ENCODE data around the gene BRF1.

DNA sequence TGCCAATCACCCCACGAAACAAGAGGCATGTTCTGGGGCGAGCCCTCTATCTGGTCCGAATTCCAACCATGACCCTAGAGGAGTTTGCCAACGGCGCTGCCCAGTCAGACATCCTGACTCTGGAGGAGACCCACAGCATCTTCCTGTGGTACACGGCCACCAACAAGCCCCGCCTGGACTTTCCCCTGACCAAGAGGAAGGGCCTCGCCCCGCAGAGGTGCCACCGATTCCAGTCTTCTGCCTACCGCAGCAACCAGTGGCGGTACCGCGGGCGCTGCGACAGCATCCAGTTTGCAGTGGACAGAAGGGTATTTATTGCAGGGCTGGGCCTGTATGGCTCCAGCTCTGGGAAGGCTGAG is 50.8 kb downstream of the BRF1 start:
- TF ChIP-seq, protein P1, sequence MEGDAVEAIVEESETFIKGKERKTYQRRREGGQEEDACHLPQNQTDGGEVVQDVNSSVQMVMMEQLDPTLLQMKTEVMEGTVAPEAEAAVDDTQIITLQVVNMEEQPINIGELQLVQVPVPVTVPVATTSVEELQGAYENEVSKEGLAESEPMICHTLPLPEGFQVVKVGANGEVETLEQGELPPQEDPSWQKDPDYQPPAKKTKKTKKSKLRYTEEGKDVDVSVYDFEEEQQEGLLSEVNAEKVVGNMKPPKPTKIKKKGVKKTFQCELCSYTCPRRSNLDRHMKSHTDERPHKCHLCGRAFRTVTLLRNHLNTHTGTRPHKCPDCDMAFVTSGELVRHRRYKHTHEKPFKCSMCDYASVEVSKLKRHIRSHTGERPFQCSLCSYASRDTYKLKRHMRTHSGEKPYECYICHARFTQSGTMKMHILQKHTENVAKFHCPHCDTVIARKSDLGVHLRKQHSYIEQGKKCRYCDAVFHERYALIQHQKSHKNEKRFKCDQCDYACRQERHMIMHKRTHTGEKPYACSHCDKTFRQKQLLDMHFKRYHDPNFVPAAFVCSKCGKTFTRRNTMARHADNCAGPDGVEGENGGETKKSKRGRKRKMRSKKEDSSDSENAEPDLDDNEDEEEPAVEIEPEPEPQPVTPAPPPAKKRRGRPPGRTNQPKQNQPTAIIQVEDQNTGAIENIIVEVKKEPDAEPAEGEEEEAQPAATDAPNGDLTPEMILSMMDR (IDR thresholded peaks at IDR 0.05): no peak
- TF ChIP-seq, protein P2, sequence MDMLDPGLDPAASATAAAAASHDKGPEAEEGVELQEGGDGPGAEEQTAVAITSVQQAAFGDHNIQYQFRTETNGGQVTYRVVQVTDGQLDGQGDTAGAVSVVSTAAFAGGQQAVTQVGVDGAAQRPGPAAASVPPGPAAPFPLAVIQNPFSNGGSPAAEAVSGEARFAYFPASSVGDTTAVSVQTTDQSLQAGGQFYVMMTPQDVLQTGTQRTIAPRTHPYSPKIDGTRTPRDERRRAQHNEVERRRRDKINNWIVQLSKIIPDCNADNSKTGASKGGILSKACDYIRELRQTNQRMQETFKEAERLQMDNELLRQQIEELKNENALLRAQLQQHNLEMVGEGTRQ (IDR thresholded peaks at IDR 0.05; ENCODE audit: borderline replicate concordance, low read depth, low read length): no peak
- TF ChIP-seq, protein P3, sequence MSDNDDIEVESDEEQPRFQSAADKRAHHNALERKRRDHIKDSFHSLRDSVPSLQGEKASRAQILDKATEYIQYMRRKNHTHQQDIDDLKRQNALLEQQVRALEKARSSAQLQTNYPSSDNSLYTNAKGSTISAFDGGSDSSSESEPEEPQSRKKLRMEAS (IDR thresholded peaks at IDR 0.05; ENCODE audit: low read depth): no peak
- no peak for TF ChIP-seq POLR2AphosphoS5 (IDR thresholded peaks at IDR 0.05; ENCODE audit: low read depth, low read length)
- TF ChIP-seq, protein P4, sequence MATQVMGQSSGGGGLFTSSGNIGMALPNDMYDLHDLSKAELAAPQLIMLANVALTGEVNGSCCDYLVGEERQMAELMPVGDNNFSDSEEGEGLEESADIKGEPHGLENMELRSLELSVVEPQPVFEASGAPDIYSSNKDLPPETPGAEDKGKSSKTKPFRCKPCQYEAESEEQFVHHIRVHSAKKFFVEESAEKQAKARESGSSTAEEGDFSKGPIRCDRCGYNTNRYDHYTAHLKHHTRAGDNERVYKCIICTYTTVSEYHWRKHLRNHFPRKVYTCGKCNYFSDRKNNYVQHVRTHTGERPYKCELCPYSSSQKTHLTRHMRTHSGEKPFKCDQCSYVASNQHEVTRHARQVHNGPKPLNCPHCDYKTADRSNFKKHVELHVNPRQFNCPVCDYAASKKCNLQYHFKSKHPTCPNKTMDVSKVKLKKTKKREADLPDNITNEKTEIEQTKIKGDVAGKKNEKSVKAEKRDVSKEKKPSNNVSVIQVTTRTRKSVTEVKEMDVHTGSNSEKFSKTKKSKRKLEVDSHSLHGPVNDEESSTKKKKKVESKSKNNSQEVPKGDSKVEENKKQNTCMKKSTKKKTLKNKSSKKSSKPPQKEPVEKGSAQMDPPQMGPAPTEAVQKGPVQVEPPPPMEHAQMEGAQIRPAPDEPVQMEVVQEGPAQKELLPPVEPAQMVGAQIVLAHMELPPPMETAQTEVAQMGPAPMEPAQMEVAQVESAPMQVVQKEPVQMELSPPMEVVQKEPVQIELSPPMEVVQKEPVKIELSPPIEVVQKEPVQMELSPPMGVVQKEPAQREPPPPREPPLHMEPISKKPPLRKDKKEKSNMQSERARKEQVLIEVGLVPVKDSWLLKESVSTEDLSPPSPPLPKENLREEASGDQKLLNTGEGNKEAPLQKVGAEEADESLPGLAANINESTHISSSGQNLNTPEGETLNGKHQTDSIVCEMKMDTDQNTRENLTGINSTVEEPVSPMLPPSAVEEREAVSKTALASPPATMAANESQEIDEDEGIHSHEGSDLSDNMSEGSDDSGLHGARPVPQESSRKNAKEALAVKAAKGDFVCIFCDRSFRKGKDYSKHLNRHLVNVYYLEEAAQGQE (IDR thresholded peaks at IDR 0.05; ENCODE audit: low read depth, low read length): no peak
- TF ChIP-seq EZH2phosphoT487 (IDR thresholded peaks at IDR 0.05; ENCODE audit: borderline replicate concordance, low read depth): no peak
- TF ChIP-seq RXRA (IDR thresholded peaks at IDR 0.05; ENCODE audit: borderline replicate concordance, low read depth): no peak
- TF ChIP-seq TAF1 (IDR thresholded peaks at IDR 0.05; ENCODE audit: borderline replicate concordance, low read depth, low read length): no peak
- TF ChIP-seq NFIC (IDR thresholded peaks at IDR 0.05; ENCODE audit: borderline replicate concordance): no peak

Data from SK-N-SH (cell line).